Transverse colon (tissue), 4 donors: ENCODE measurements around the gene PSMB11. TPM values are rescaled to one million over a fixed set of nuclear protein-coding genes. Genes with fewer than 3 reads are reported as not detected.
A peak's percentile ranks its signal among the peaks of the same experiment; 100 is the strongest.

Experiments used
- DNase-seq: peaks from one replicate; pipeline ENCODE4 v3.0.0-alpha.2; 2019
- H3K27ac ChIP-seq, 4 donors: fragments of 200-600 bp; sonication (generic); 2 replicates each; pipeline ENCODE4 v1.5.1; 2016 to 2018; ENCODE audit warnings: inconsistent platforms in 4 of 4
- H3K27me3 ChIP-seq: fragments of 200-600 bp; sonication (generic); 2 replicates; pipeline ENCODE4 v1.5.1; 2017; ENCODE audit warnings: inconsistent platforms
- H3K36me3 ChIP-seq, 4 donors: fragments of 200-600 bp; sonication (generic); 2 replicates each; pipeline ENCODE4 v1.5.1; 2017 to 2019; ENCODE audit warnings: inconsistent platforms in 4 of 4
- H3K4me1 ChIP-seq, 4 donors: fragments of 200-600 bp; sonication (generic); 2 replicates each; pipeline ENCODE4 v1.5.1; 2017 to 2020; ENCODE audit warnings: inconsistent platforms in 4 of 4
- H3K4me3 ChIP-seq, 4 donors: fragments of 200-600 bp; sonication (generic); 1 replicate in 1 of 4; 2 replicates in 3 of 4; pipeline versions ENCODE4 v1.5.1 to v1.6.1; 2017 to 2019; ENCODE audit warnings: inconsistent platforms in 4 of 4
- H3K9me3 ChIP-seq, 2 donors: fragments of 200-600 bp; sonication (generic); 2 replicates each; pipeline ENCODE4 v1.5.1; 2017 to 2019; ENCODE audit warnings: inconsistent platforms in 2 of 2
- EP300 ChIP-seq: sonication (generic); formaldehyde crosslinking; IDR thresholded peaks from one replicate; pipeline ENCODE4 v1.6.1; 2017; ENCODE audit warnings: antibody characterized with exemption, low read depth
- POLR2A ChIP-seq: fragments of 450-650 bp; IDR thresholded peaks from one replicate; pipeline ENCODE4 v1.6.1; 2016; ENCODE audit warnings: antibody characterized with exemption, mild to moderate bottlenecking, moderate library complexity
- POLR2AphosphoS5 ChIP-seq, 3 donors: sonication (generic); formaldehyde crosslinking; IDR thresholded peaks; one replicate each; pipeline ENCODE4 v1.6.1; 2016; ENCODE audit warnings: antibody characterized with exemption in 3 of 3
- WGBS, 2 donors: methylation state at CpG; one replicate each; pipeline ENCODE4 v1.1.5; 2018; ENCODE audit warnings: low coverage in 1 of 2; 5-methylcytosine and 5-hydroxymethylcytosine counted together
- in situ Hi-C, 4 donors: fragments of 200-750 bp; cut with MboI; loops; one replicate each; pipeline versions ENCODE4 v1.15.0 to v1.15.1; 2017; ENCODE audit warnings: low sequenced_read_pairs in 3 of 4, low pct_ligation_motif_present in 1 of 4, low pct_unique_long_range_greater_than_20kb in 1 of 4
- intact Hi-C: fragments of 100-400 bp; cut with DNase I; formaldehyde crosslinking; loops from one replicate; pipeline ENCODE4 v1.15.1; 2023; ENCODE audit warnings: low total_unique reads
- total RNA-seq, 4 donors: library from RNA; depleted of rRNA; stranded (reverse); fragments of >200 nt; gene quantifications; one replicate each; pipeline ENCODE4 v1.1.0, GENCODE V29; 2016
- TF ChIP-seq, protein P1 (sequence below), 5 experiments: fragments of 200-600 bp in 3 of 5; fragments of 450-650 bp in 2 of 5; sonication (generic) in 3 of 5; IDR thresholded peaks; 1 replicate in 2 of 5; 2 replicates in 3 of 5; pipeline ENCODE4 v1.5.1; 2016 to 2017; ENCODE audit warnings: antibody characterized with exemption in 5 of 5, inconsistent platforms in 3 of 5, mild to moderate bottlenecking in 2 of 5, moderate library complexity in 1 of 5

Gene PSMB11
- total RNA-seq, 4 donors from 2014 or later: not detected

GRCh38 chr14:23005451-23006187 is 36.4 kb upstream of the PSMB11 start:
- TF ChIP-seq, protein P1, sequence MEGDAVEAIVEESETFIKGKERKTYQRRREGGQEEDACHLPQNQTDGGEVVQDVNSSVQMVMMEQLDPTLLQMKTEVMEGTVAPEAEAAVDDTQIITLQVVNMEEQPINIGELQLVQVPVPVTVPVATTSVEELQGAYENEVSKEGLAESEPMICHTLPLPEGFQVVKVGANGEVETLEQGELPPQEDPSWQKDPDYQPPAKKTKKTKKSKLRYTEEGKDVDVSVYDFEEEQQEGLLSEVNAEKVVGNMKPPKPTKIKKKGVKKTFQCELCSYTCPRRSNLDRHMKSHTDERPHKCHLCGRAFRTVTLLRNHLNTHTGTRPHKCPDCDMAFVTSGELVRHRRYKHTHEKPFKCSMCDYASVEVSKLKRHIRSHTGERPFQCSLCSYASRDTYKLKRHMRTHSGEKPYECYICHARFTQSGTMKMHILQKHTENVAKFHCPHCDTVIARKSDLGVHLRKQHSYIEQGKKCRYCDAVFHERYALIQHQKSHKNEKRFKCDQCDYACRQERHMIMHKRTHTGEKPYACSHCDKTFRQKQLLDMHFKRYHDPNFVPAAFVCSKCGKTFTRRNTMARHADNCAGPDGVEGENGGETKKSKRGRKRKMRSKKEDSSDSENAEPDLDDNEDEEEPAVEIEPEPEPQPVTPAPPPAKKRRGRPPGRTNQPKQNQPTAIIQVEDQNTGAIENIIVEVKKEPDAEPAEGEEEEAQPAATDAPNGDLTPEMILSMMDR (IDR thresholded peaks at IDR 0.05): no peak
- TF ChIP-seq POLR2AphosphoS5 (IDR thresholded peaks at IDR 0.05) (no peak), POLR2A (no peak), EP300 (no peak)
- DNase-seq: no peak
- peak overlapping the region in 1 of 4 donors; percentile 59 for H3K4me3 ChIP-seq
- WGBS, 2 donors: 62 to 73% methylated on average over 3 of the region's 3 CpGs
- in situ Hi-C loops (no loop called here), intact Hi-C loops (no loop called here)
- H3K36me3 ChIP-seq: no peaks in the 10 kb centered on the region
- H3K4me1 ChIP-seq: peaks cover 6 to 43% (median 19%) of the 10 kb centered on the region in 4 donors
- no peaks in the 10 kb centered on the region for H3K27me3 ChIP-seq
- H3K9me3 ChIP-seq: no peaks in the 10 kb centered on the region
- H3K27ac ChIP-seq: peak overlapping the region; percentile 92 to 97 (median 96)

- in situ Hi-C loops: no loop called here
Measured at GRCh38 chr14:23006188-23006534, 35.9 kb upstream of the PSMB11 start.

GRCh38 chr14:23006544-23007419 is 35.2 kb upstream of the PSMB11 start:
- WGBS, 2 donors: 1 to 3% methylated on average over 6 to 58 of the region's 62 CpGs
- DNase-seq: peak; percentile 97
- Histone ChIP-seq H3K36me3 (no peaks in the 10 kb centered on the region), H3K27ac (peak overlapping the region; percentile 92 to 97 (median 96)), H3K9me3 (no peaks in the 10 kb centered on the region), H3K4me3 (peak overlapping the region; percentile 38 to 70 (median 58)), H3K27me3 (no peaks in the 10 kb centered on the region), H3K4me1 (peaks cover 4 to 35% (median 15%) of the 10 kb centered on the region in 4 donors)
- intact Hi-C loops: no loop called here
- in situ Hi-C loops: no loop called here
- TF ChIP-seq EP300: no peak
- TF ChIP-seq, protein P1 (IDR thresholded peaks at IDR 0.05): peak in 2 of 5 experiments; percentile 1 to 37
- TF ChIP-seq POLR2AphosphoS5 (IDR thresholded peaks at IDR 0.05): peak; percentile 86 to 94 (median 92)
- TF ChIP-seq POLR2A: peak; percentile 91

More at GRCh38 chr14:23006188-23006534, 35.9 kb upstream of the PSMB11 start:
- Histone ChIP-seq H3K36me3 (no peaks in the 10 kb centered on the region), H3K4me1 (peaks cover 4 to 38% (median 16%) of the 10 kb centered on the region in 4 donors), H3K4me3 (peak overlapping the region; percentile 38 to 70 (median 58)), H3K27ac (peak overlapping the region; percentile 92 to 97 (median 96)), H3K9me3 (no peaks in the 10 kb centered on the region), H3K27me3 (no peaks in the 10 kb centered on the region)
- DNase-seq: no peak
- 44 to 49% methylated on average over 5 of the region's 5 CpGs for WGBS, 2 donors
- TF ChIP-seq, protein P1 (IDR thresholded peaks at IDR 0.05): no peak
- no peak for TF ChIP-seq POLR2AphosphoS5 (IDR thresholded peaks at IDR 0.05)
- intact Hi-C loops: no loop called here

- no peak for TF ChIP-seq POLR2A
- TF ChIP-seq EP300: no peak
- TF ChIP-seq, protein P1 (IDR thresholded peaks at IDR 0.05): no peak
- TF ChIP-seq POLR2AphosphoS5 (IDR thresholded peaks at IDR 0.05): no peak
- WGBS, 2 donors: 17 to 20% methylated on average over 3 of the region's 3 CpGs
- Histone ChIP-seq H3K27me3 (no peaks in the 10 kb centered on the region), H3K36me3 (no peaks in the 10 kb centered on the region), H3K27ac (peak overlapping the region in 1 of 4 donors; percentile 78), H3K4me3 (no peak overlapping the region), H3K4me1 (peaks cover 4 to 35% (median 15%) of the 10 kb centered on the region in 4 donors), H3K9me3 (no peaks in the 10 kb centered on the region)
- no peak for DNase-seq
- intact Hi-C loops: no loop called here
- in situ Hi-C loops: no loop called here
Measured at GRCh38 chr14:23008831-23009230, 33.2 kb upstream of the PSMB11 start.
